Stimulated activated CD8-positive, alpha-beta memory T cell treated with anti-CD3 and anti-CD28 coated beads, Interleukin-12 subunit alpha, Interleukin-12 subunit beta, amount 100 ng/mL, for 24 hours (primary cell): ENCODE results near the gene BRD3OS.

Experiments used
- DNase-seq: peaks from one replicate; pipeline ENCODE4 v3.0.0-alpha.2; 2020; ENCODE audit errors: extremely low read depth

The BRD3OS gene

GRCh38 chr9:134052491-134052890, 27.2 kb downstream of the BRD3OS start:
- no peak for DNase-seq

DNA sequence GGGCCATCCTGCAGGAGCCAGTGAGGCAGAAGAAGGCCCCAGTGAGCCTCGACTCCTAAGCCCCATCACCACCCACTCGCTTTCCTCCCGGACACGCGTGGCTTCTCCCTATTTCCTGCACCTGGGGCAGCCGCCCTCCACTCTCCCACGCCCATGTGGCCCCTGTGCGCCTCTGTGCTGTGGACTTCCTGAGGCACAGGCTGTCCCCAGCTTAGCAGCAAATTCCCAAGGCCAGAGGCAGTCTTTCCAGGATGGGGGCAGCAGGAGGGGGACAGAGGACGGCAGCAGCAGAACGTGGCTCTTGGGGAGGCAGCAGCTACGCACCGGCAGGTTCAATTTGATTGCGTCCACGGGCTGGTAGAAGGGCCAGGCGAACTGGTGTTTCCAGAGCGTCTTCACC, 27.7 kb downstream of the BRD3OS start:
- no peak for DNase-seq

DNA sequence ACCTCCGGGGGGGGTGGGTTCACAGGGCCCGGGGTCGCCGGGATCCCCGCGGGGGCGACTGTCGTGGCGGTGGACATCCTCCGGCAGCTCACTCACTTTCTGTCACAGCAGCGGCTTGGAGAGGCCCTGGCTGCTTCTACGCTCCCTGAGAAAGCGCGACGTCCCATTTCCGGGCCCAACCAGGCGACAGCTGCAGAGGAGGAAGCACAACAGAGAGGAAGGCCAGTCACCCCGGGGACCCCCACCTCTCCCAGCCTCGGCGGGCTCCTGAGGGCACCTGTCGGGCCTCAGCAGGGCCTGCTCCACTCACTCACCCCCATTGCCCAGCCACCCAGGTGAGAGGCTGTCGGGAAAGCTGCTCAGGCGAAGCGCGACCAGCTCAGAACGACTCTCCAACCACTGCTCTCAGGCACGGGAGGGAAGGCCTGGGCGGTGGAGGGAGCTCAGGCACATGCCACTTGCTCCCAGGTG, 28.2 kb downstream of the BRD3OS start:
- DNase-seq: no peak

DNA sequence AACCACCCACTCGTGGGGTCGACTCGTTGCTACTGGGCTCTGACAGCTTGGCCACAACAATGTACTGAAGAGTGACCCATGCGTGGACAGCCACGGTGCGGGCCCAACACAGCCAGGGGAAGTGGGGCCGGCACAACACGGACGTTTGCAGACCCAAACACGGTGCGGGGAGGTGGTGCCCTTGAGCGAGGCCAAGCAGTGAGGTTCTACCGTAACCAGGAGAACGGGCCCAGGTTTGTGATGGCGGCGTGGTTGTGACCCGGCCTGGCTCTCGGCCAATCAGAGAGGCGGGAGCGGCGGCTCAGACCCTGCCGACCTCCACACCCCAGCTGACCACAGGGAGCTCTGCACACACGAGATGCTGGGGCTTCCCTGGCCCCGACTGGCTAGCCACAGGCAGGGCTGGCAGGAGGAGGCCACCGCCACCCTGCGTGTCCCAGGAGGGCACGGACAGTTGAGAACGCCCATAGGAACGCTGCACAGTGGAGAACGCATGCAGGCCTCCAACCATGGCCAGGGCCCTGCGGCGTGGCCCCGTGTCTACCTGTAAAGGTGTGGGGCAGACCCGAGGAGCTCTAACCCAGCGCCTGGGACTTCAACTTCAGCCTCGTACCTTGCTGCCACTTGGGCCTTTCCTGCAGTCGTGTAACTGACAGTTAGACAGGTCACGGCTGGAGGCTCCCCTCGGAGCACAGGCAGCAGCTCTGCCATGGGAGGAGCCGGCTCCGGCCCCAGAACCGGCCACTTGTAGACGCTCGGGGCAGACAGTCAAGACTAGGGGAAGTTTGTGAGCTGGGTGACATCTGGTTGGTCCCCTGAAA, 28.9 kb downstream of the BRD3OS start:
- DNase-seq: no peak

GRCh38 chr9:134054891-134055811, 29.9 kb downstream of the BRD3OS start:
- no peak for DNase-seq

- no peak for DNase-seq
These were observed 30.7 kb downstream of the BRD3OS start for GRCh38 chr9:134055981-134056461.

DNA sequence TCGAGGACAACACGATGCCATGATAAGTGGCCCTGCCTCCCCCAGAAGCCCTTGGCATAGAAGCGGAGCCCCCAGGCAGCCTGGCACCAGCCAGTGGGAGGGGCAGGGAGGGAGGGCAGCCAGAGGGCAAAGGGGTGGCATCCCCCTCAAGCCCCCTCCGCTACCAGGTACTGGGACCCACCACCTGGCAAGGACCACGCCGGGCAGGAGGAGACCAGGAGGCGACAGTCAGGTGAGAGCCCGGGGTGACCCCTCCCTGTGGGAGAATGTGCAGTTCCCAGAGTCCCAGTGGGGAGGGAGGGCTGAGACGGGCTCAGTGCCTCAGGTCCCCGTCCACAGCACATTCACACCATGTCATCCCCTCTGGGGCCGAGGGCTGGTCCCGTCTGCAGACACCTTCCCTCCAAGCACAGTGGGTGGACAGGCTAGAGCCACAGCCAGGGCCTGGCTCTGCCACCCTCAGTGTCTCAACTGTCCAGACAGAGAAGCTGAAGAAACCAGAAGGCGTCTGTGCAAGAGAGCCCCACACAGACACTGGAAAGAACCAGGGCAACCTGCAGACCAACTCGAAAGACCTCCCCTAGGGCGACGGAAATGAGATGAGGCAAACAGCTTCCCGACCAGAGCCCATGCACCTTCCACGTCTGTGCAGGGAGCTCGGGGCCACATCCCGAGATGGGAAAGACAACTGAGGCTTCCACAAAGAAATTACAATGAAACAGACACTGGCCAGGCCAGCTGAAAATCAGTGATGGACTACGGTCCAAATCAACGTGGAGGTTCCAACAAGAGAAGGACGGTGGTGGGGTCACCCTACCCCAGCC, 31.4 kb downstream of the BRD3OS start:
- no peak for DNase-seq

DNA sequence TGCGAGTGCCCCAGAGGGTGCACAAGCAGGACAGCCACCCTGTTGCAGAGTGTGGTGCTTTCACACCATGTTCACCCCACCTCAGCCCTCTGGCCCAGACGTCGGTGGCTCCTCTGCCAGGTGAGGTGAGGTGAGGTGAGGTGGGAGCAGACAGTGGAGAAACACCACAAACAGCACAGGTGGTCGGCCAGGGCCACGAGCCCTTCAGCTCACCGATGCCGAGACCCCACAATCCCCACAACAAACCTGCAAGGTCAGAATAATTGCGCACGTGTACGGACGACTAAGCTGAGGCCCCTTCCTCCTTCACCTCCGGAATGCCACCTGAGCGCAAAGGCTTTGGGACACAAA, 32.0 kb downstream of the BRD3OS start:
- DNase-seq: no peak

DNA sequence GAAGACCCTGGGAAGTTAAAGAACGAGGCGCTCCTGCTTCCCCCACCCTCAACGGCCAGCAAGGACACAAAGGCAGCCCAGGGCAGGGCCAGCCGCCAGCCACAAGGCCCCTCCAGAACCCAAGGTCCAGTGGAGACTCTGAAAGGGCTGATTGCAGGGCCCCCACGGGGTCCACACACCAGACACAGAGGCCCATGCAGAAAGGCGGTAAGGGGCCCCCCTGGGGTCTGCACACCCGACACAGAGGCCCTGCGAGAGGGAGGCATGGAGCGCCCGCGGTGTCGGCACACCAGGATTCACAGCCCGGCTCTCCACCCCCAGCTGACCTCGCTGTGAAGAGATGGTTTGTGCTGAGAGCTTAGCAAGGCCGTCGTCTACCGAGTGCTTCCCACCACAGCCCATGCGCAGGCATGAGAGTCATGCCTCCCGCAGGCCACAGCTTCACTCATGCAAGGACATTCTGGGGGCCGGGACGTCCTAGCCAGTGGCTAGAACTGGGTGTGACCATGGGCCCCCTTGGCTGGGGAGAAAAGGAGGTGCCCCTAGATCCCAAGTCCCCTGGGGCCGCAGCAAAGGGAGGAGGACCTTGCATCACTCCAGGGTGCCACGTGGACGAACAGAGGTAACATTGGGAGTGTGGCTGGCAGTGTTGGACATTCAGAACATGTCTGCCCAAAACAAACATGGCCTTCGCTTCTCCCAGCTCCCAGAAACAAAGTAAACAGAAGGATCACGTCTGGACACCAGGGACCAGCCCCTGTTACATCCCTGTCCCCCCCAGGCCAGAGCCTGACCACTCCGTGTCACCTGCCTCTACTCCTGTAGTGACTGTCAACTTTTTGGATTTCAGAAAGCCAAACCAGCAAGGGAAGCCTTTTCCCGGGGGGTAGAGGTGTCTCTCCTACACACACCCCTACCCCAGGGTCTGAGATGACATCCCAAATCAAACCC, 32.7 kb downstream of the BRD3OS start:
- DNase-seq: no peak

- DNase-seq: no peak
These were observed 33.4 kb downstream of the BRD3OS start for GRCh38 chr9:134058716-134059115.

- no peak for DNase-seq
These were observed 33.9 kb downstream of the BRD3OS start for GRCh38 chr9:134059188-134059641.

GRCh38 chr9:134059661-134060395, 34.5 kb downstream of the BRD3OS start:
- DNase-seq: no peak

DNA sequence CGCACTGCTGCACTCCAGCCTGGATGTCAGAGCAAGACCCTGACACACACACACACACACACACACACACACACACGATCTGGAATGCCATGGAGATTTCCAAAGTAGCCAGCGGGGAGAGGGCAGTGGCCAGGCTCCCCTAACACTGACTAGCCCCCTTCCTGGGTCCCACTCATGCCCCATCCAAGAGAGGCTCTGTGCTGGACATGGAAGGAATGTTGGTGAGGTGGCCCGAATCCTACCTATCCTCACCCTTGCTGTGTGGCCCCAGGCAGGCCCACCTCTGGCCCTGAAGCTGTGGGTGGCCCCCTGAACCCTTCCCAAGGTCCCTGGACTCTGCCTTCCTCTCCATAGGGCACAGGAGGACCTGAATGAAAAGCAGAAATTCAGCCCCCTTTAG, 35.3 kb downstream of the BRD3OS start:
- DNase-seq: no peak

GRCh38 chr9:134061019-134061687, 35.9 kb downstream of the BRD3OS start:
- DNase-seq: no peak

- no peak for DNase-seq
These were observed 36.5 kb downstream of the BRD3OS start for GRCh38 chr9:134061688-134062371.

GRCh38 chr9:134062461-134063087, 37.3 kb downstream of the BRD3OS start:
- no peak for DNase-seq

DNA sequence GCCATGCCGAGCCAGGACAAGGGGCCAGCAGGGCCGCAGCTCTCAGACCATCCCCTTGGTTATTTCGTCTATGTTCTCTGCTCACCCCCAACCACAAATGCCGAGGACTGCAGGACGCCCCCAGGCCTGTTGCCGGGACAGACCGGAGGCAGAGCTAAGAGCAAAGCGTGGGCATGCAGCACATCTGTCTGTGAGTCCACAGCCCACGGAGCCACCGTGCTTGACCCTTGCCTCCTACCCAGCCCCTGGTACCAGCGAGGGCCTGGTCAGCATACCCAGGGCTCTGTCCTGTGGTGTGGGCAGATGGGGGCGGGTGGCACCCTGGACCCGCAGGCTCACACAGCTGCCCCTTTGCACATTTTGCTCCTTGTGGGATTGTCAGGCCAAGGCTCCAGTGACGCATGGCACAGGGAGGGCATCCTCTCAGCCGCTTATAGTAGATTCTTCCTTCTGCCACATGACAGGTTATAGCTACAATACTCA, 37.8 kb downstream of the BRD3OS start:
- no peak for DNase-seq
